Measurements from ENCODE around the gene MZB1. TPM values are rescaled to one million over a fixed set of nuclear protein-coding genes. Genes with fewer than 3 reads are reported as not detected.

Gene MZB1
- total and polyA plus RNA-seq, 2 of the 8 experiments (the other 6 are each of a cell fraction or from before 2014, with no cell fraction given), result 0.39 to 0.47 TPM

DNA sequence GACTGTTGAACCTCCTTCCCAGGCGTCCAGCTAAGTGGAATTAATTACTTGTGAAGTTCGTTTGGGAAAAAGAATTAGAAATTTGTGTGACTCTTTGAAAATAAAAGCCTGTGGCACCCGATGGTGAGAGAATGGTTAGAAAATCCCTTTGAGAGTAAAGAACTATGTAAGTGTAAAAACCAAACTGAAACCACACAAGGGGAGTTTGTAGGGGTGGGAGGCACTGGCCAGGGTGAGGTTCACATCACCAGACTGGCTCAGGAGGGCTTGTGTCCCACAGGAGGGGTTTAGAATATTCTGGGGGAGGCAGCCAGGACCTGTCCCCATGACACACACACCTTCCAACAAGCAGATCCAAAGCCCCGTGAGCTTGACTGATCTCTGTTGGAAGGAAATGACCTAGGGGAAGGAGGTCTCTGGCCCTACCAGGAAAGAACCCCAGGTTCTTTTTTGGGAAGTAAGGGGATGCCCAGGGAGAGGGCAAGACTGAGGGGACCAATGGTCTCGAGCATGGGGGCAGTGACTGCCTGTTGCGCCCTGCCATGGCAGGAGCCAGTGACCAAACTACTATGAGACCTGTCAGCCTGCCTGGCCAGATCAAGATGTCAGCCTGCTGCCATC lies 9.9 kb upstream of the MZB1 start:
- ChIA-PET POLR2A (ENCODE audit: partially characterized antibody) (interaction anchor here (0.9 to 1.1 kb wide), 2 partner anchors 8 to 16 kb away, joined by 3 read pairs; no protein-coding TSS in a partner anchor), CTCF (ENCODE audit: partially characterized antibody) (interaction anchor here (0.6 to 3.4 kb wide), 3 partner anchors 11 to 73 kb away, joined by 3 to 14 read pairs (median 4); no protein-coding TSS in a partner anchor)
- no peak overlapping the region for H4K91ac ChIP-seq (replicated peaks; ENCODE audit: insufficient read length, low read length)
- no peak overlapping the region for H2BK12ac ChIP-seq (ENCODE audit: low read depth, low read length)
- no peak overlapping the region for H4K8ac ChIP-seq (ENCODE audit: extremely low read depth, insufficient read depth, low read length)
- no peaks in the 10 kb centered on the region for H3K9me3 ChIP-seq (ENCODE audit: insufficient read depth in 2 of 2, low read depth in 1 of 2, low read length in 1 of 2)
- no peak for DNase-seq (ENCODE audit: low read depth in 1 of 2, low spot score in 2 of 2)
- no peak overlapping the region for H3K4me2 ChIP-seq (ENCODE audit: insufficient read depth in 1 of 2, low read depth in 2 of 2, low read length in 2 of 2)
- no peak overlapping the region for H4K5ac ChIP-seq (ENCODE audit: insufficient read length, low read depth, low read length)
- no peak overlapping the region for H2AFZ ChIP-seq (ENCODE audit: low read length)
- H2BK120ac ChIP-seq (replicated peaks; ENCODE audit: low read depth, low read length), result no peak overlapping the region
- WGBS, 2 experiments (ENCODE audit: extremely low coverage in 1 of 2, insufficient coverage in 1 of 2, insufficient read length in 1 of 2, insufficient replicate concordance in 2 of 2, low coverage in 1 of 2, low lambda C conversion rate in 2 of 2, missing lambda C conversion rate in 1 of 2), result 94% methylated on average over 6 of the region's 6 CpGs; no CpG with 5 or more reads in 1 of the 2 experiments
- H3K4me3 ChIP-seq (ENCODE audit: extremely low read depth in 1 of 4, insufficient read depth in 2 of 4, low read depth in 3 of 4, low read length in 4 of 4), result no peak overlapping the region
- peaks cover 0 to 6% (median 3%) of the 10 kb centered on the region in 4 experiments; a peak in 2 of 8 replicates for H3K36me3 ChIP-seq (ENCODE audit: control insufficient read depth in 2 of 4, insufficient read depth in 4 of 4, low read length in 3 of 4)
- no peak overlapping the region for H3K14ac ChIP-seq (ENCODE audit: insufficient read length)
- peaks cover 9% of the 10 kb centered on the region for H3K23me2 ChIP-seq (ENCODE audit: low read depth, low read length)
- no peak overlapping the region for H2BK5ac ChIP-seq (ENCODE audit: low read depth, low read length)
- H3K23ac ChIP-seq (ENCODE audit: insufficient read length), result no peak overlapping the region
- no peak overlapping the region for H3K56ac ChIP-seq (replicated peaks; ENCODE audit: insufficient read length, low read depth, low read length)
- H4K20me1 ChIP-seq (replicated peaks in 1 of 2; ENCODE audit: control insufficient read depth in 1 of 2, insufficient read depth in 2 of 2, low read length in 2 of 2), result peaks cover 0 to 4% of the 10 kb centered on the region in 2 experiments
- H2BK20ac ChIP-seq (ENCODE audit: low read length), result no peak overlapping the region
- no peaks in the 10 kb centered on the region; a peak in 2 of 4 replicates for H3K79me2 ChIP-seq (ENCODE audit: control insufficient read depth in 1 of 2, insufficient read depth in 2 of 2, low read length in 2 of 2)
- no peaks in the 10 kb centered on the region for H3K79me1 ChIP-seq (ENCODE audit: low read depth, low read length)
- no peak overlapping the region for H3K18ac ChIP-seq (ENCODE audit: extremely low read depth, low read length)
- no peak for FAIRE-seq
- peaks cover 0 to 12% (median 9%) of the 10 kb centered on the region in 4 experiments; a peak in 5 of 7 replicates for H3K27me3 ChIP-seq (replicated peaks in 1 of 4; ENCODE audit: control insufficient read depth in 3 of 4, extremely low read depth in 1 of 4, insufficient read depth in 3 of 4, low read length in 3 of 4)
- no peak overlapping the region for H2BK15ac ChIP-seq (ENCODE audit: low read length)
- H3K4ac ChIP-seq (replicated peaks; ENCODE audit: insufficient read length, low read depth, low read length), result no peak overlapping the region
- H3K9ac ChIP-seq (replicated peaks in 1 of 4; ENCODE audit: extremely low read depth in 1 of 4, low read depth in 3 of 4, low read length in 3 of 4), result no peak overlapping the region; a peak in 1 of 7 replicates
- H3K27ac ChIP-seq (ENCODE audit: low read depth, low read length), result no peak overlapping the region
- H2AK5ac ChIP-seq (ENCODE audit: low read depth, low read length), result no peak overlapping the region
- peaks cover 3 to 16% (median 8%) of the 10 kb centered on the region in 4 experiments for H3K4me1 ChIP-seq (replicated peaks in 1 of 4; ENCODE audit: control insufficient read depth in 3 of 4, insufficient read depth in 4 of 4, low read length in 3 of 4)
- TF ChIP-seq CHD1 (IDR thresholded peaks at IDR 0.05; ENCODE audit: low read depth, low read length) (no peak), RBBP5 (IDR thresholded peaks at IDR 0.05; ENCODE audit: borderline replicate concordance, low read depth, low read length) (no peak), HDAC6 (IDR thresholded peaks at IDR 0.05; ENCODE audit: low read depth, low read length) (no peak), EP300 (IDR thresholded peaks at IDR 0.05; ENCODE audit: borderline replicate concordance in 1 of 2, low read depth in 2 of 2, low read length in 2 of 2) (no peak), RAD21 (IDR thresholded peaks at IDR 0.05 in 1 of 2, conservative IDR thresholded peaks at IDR 0.05 in 1 of 2; ENCODE audit: low read depth in 2 of 2, low read length in 2 of 2) (no peak), CBX8 (IDR thresholded peaks at IDR 0.05; ENCODE audit: borderline replicate concordance, low read depth, low read length) (no peak), EGR1 (IDR thresholded peaks at IDR 0.05; ENCODE audit: borderline replicate concordance, low read depth, low read length) (no peak), SP4 (IDR thresholded peaks at IDR 0.05; ENCODE audit: low read length) (no peak)
- TF ChIP-seq, protein P1, sequence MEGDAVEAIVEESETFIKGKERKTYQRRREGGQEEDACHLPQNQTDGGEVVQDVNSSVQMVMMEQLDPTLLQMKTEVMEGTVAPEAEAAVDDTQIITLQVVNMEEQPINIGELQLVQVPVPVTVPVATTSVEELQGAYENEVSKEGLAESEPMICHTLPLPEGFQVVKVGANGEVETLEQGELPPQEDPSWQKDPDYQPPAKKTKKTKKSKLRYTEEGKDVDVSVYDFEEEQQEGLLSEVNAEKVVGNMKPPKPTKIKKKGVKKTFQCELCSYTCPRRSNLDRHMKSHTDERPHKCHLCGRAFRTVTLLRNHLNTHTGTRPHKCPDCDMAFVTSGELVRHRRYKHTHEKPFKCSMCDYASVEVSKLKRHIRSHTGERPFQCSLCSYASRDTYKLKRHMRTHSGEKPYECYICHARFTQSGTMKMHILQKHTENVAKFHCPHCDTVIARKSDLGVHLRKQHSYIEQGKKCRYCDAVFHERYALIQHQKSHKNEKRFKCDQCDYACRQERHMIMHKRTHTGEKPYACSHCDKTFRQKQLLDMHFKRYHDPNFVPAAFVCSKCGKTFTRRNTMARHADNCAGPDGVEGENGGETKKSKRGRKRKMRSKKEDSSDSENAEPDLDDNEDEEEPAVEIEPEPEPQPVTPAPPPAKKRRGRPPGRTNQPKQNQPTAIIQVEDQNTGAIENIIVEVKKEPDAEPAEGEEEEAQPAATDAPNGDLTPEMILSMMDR (IDR thresholded peaks at IDR 0.05; ENCODE audit: control extremely low read depth in 1 of 3, insufficient read depth in 1 of 3, low read depth in 1 of 3, low read length in 3 of 3), result no peak
